ENCODE measurements around the gene IFNA10. TPM values are rescaled to one million over a fixed set of nuclear protein-coding genes. Genes with fewer than 3 reads are reported as not detected.
A peak's percentile ranks its signal among the peaks of the same experiment; 100 is the strongest.
"Not testable (repeated sequence)": the region's sequence is repeated elsewhere in the genome, so short reads cannot be mapped to it uniquely, and the experiment has no call there.

Gene IFNA10
- not detected for total RNA-seq
- long read RNA-seq: 0 reads

DNA sequence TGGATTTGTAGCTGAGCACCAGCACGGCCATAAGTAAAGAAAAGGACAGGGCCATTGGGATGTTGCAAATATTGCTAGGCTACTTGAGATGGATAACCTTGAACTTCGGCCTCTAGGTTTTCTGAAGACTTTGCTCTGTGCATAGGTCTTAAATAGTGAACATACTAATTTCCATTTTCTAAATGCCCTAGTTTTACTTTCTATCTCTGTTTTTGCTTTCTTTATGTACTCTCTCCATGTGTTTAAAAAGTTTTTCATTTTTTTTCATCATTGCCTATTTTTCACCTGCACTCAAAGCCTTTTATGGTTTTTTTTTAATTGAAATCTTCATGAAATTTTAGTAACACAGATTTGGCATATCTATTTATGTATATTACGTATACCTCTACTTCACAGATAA, at the start of gene IFNA10:
Gene IFNA10, minus strand, starts transcription at position 101 of the 400 bp plus-strand sequence. Its CDS starts 46 bp downstream, at position 55.
- ATAC-seq; intact Hi-C loops (cut with micrococcal nuclease); DNase-seq: not testable (repeated sequence)

DNA sequence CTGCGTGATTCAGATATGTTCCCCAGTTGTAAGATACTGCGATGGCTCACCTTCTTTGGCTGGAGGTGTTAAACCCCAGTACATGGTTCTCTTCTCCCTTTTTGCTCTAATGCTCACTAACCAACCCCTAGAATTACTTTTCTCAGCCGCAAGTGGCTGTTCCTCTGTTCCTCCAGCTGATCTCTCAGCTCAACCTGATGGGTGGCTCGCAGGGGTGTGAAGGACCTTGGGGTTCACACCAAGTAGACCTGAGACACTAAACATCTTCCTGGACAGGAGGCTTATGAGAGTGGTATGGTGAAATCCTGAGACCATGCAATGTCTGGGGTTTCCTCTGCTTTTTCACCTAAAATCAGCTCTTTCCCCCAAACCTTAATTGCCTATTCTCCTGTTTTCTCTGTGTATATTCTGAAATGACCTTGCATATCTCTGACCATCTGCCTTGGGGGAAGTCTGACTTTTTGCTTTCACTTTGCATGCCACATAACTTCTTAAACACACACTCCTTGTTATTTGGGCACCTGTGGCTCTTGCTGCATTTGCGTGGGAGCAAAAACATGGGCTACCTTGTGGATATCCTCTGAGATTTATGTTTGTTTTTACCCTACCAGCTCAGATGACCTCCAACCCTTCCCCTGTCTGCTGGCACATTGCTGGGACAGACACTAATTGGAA, 48.7 kb upstream of the IFNA10 start:
- ATAC-seq (no peak), DNase-seq (no peak)
- intact Hi-C loops (cut with micrococcal nuclease): no loop called here

DNA sequence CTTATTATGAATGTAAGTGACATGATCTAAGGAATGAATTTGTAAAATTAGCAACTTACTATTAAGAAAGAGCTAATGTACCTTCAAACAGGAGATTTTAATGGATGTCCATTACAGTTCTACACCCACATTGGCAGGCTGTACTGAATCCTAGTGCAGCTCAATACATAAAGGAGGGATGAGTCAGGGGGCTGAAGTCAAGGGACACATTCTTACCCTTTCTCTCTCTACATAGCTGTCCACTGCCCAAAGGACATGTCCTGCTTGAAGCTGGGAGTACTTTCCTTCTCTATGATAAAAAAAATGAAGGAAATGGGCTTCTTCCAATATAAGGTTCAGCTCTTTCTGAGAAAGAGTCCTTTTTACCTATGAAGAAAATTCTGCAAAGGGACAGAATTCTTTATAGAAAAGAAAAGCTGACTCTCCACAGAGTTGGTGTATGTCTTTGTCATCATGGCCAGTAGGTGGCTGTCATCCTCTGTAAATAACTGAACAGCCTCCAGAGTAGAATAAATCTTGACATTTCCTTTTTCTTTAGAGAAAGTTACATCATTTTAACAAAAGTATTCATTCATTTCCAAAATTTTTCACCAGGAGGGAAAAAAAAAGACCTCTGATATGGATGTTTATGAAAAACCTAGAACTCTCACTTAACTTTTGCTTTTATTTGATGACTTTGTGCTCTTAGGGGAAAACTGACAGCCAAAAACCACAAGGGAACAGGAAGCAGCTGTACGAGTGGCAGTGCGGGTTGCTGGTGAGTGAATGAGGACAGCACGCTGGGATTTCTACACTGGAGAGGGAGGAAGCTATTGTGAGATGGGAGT, 46.0 kb upstream of the IFNA10 start:
- ATAC-seq: peak; percentile 74
- no peak for DNase-seq
- intact Hi-C loops (cut with micrococcal nuclease): no loop called here

DNA sequence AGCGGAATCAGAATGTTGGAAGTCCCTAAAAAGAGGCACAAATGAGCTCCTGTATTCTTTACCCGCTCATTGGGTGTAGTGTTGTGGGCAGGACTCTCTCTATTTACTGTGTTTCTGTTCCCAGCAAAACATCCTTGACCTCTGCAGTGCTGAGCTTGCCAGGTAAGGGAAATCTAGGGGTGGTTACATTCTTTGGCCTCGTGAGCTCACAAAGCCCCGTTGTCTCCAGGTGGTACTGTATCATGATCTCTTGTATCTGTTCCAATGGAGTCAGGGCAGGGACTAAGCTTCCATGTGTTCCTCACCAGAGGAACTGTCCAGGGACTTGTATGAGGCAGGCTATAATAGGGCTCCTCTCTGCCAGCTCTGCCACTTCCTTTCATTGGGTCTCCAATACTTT, 44.7 kb upstream of the IFNA10 start:
- intact Hi-C loops (cut with micrococcal nuclease): no loop called here
- ATAC-seq (no peak), DNase-seq (no peak)

GRCh38 chr9:21251190-21251589, 44.2 kb upstream of the IFNA10 start:
- intact Hi-C loops (cut with micrococcal nuclease): no loop called here

GRCh38 chr9:21244836-21245235, 37.9 kb upstream of the IFNA10 start:
- no peak for ATAC-seq
- intact Hi-C loops (cut with micrococcal nuclease): no loop called here
- no peak for DNase-seq

More at GRCh38 chr9:21251190-21251589, 44.2 kb upstream of the IFNA10 start:
- DNase-seq: no peak
- ATAC-seq: no peak

- DNase-seq (no peak), ATAC-seq (no peak)
- intact Hi-C loops (cut with micrococcal nuclease): no loop called here
Observed at GRCh38 chr9:21239911-21240310, 33.0 kb upstream of the IFNA10 start, which contains the start of gene IFNA14. Gene IFNA14, minus strand, starts transcription at chr9:21240005. Its CDS starts 70 bp downstream, at chr9:21239935.

DNA sequence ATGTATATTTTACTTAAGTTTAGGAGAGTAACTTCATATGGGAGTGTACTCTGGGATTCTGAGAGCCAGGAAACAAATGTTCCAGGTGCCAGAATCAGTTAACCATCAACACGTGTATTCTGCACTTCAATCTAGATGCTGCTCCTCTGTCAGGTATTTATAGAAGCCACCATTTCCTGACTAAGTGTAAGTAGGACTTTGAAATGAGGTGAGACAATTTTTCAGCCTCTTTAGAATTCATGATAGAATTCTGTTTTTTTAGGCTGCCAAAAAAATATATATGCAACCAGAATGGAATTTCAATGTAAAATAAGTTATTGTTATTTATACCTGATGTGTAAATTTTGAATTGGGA, 29.4 kb upstream of the IFNA10 start:
- intact Hi-C loops (cut with micrococcal nuclease); ATAC-seq; DNase-seq: not testable (repeated sequence)

DNA sequence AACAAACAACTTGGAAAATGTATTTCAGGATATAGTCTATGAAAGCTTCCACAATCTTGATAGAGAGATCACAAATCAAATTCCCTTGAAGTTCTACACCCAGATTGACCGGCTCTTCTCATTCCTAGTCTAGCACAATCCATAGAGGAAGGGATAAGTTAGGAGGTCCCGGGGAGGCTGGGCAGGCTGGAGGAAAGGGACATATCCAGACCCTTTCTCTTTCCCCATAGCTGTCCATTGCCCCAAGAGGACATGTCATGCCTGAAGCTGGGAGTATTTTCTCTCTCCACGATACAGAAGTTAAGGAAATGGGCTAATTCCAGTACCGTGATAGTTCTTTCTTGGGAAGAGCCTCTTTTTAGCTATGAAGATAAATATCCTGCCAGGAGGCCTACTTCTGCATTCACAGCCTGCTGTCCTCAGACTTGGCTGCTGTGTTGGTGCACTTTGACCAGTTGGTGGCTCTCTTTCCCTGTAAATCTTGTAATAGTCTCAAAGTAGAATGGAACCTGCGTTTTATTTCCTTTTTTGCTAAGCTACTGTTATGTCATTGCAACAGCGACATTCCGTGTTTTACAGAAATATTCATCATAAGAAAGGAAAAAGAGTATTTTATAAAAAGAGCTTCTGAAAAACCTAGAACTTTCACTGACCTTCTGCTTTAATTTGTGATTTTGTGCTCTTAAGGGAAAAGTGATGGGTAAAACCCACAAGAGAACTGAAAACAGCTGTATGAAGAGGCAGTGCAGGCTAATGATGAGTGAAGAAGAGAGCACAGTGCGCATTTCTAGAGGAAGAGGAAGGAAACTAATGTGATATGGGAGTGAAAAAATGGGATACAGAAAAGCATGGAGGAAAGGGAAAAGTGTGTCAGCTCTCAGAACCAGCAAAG, 28.8 kb upstream of the IFNA10 start:
- ATAC-seq: peak; percentile 60
- DNase-seq; intact Hi-C loops (cut with micrococcal nuclease): not testable (repeated sequence)

DNA sequence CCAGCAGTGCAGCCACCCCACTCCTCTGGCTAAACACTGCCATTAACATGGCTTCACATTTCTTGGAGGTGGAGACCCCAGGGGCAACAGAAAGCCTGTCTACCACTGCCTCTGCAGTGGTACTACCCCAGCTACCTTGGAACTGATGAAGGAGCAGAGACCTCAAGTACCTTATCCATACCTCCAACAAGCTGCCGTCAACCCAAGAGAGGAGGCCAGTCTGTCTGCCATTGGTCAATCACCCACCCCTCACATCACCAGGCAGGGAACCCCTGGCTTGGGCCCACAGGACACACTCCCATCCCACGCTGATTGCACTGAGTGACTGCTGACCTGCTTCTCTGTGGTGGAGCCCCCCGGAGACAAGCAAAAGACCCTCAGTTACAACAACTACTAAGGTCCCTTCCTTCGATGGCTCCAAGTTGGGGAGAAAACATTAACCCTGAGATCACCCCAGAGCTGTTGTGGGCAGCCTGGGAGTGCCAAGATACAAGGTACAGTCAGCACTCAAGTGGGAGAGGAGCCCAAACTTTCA, 27.3 kb upstream of the IFNA10 start:
- ATAC-seq (no peak), DNase-seq (no peak)
- intact Hi-C loops (cut with micrococcal nuclease): no loop called here

- no peak for ATAC-seq
- DNase-seq: no peak
- intact Hi-C loops (cut with micrococcal nuclease): no loop called here
Observed at GRCh38 chr9:21233258-21233657, 26.3 kb upstream of the IFNA10 start.

DNA sequence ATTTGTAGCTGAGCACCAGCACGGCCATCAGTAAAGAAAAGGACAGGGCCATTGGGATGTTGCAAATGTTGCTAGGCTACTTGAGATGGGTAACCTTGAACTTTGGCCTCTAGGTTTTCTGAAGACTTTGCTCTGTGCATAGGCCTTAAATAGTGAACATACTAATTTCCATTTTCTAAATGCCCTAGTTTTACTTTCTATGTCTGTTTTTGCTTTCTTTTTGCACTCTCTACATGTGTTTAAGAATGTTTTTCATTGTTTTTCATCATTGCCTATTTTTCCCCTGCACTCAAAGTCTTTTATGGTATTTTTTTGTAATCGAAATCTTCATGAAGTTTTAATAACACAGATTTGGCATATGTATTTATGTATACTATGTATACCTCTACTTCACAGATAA, 21.2 kb upstream of the IFNA10 start, which contains the start of gene IFNA17:
Gene IFNA17, minus strand, starts transcription at position 101 of the 400 bp plus-strand sequence. Its CDS starts 49 bp downstream, at position 52.
- DNase-seq: no peak
- intact Hi-C loops (cut with micrococcal nuclease): no loop called here

GRCh38 chr9:21217211-21217610, 10.3 kb upstream of the IFNA10 start, which contains the start of gene IFNA16:
Gene IFNA16, minus strand, starts transcription at chr9:21217311. Its CDS starts 6 bp downstream, at chr9:21217305.
- ATAC-seq; DNase-seq; intact Hi-C loops (cut with micrococcal nuclease): not testable (repeated sequence)

More for the DNA sequence above, 21.2 kb upstream of the IFNA10 start, which contains the start of gene IFNA17:
- ATAC-seq: no peak

DNA sequence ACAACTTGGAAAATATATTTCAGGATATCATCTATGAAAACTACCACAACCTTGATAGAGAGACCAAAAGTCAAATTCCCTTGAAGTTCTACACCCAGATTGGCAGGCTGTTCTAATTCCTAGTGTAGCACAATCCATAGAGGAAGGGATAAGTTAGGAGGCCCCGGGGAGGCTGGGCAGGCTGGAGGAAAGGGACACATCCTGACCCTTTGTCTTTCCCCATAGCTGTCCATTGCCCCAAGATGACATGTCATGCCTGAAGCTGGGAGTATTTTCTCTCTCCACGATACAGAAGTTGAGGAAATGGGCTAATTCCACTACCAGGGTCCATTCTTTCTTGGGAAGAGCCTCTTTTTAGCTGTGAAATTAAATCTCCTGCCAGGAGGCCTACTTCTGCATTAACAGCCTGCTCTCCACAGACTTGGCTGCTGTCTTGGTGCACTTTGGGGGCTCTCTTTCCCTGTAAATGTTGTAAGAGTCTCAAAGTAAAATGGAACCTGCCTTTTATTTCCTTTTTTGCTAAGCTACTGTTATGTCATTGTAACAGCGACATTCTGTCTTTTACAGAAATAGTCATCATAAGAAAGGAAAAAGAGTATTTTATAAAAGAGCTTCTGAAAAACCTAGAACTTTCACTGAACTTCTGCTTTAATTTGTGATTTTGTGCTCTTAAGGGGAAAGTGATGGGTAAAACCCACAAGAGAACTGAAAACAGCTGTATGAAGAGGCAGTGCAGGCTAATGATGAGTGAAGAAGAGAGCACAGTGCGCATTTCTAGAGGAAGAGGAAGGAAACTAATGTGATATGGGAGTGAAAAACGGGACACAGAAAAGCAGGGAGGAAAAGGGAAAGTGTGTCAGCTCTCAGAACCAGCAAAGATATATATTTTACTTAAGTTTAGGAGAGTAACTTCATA, 6.7 kb upstream of the IFNA10 start:
- ATAC-seq; DNase-seq; intact Hi-C loops (cut with micrococcal nuclease): not testable (repeated sequence)

DNA sequence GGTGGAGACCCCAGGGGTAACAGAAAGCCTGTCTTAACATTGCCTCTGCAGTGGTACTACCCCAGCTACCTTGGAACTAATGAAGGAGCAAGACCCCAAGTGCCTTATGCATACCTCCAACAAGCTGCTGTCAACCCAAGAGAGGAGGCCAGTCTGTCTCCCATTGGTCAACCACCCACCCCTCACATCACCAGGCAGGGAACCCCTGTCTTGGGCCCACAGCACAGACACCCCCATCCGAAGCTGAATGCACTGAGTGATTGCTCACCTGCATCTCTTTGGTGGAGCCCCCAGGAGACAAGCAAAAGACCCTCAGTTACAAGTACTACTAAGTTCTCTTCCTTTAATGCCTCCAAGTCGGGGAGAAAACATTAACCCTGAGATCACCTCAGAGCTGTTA, 5.2 kb upstream of the IFNA10 start:
- intact Hi-C loops (cut with micrococcal nuclease); ATAC-seq: not testable (repeated sequence)

GRCh38 chr9:21210782-21211181, 3.8 kb upstream of the IFNA10 start:
- intact Hi-C loops (cut with micrococcal nuclease); ATAC-seq; DNase-seq: not testable (repeated sequence)

More for the DNA sequence above, 5.2 kb upstream of the IFNA10 start:
- DNase-seq: not testable (repeated sequence)

DNA sequence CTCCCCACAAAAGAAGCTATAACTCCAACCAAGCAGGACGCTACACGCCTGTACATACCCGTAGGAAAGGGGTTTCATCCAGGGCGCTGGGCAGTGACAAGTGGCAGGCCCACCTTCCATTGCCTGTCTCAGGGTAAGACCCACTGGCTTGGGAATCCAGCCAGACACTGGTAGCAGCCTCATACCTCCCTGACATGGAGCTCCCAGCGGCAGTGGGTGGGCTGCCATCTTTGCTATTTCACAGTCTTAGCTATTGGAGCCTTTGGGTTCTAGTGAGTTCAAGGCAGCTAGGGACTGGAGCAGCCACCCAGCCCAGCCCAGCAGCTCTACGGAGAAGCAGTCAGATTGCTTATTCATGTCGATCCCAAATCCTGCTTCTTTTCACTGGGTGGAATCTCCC, 3.4 kb upstream of the IFNA10 start:
- intact Hi-C loops (cut with micrococcal nuclease): no loop called here
- DNase-seq: no peak
- ATAC-seq: no peak

DNA sequence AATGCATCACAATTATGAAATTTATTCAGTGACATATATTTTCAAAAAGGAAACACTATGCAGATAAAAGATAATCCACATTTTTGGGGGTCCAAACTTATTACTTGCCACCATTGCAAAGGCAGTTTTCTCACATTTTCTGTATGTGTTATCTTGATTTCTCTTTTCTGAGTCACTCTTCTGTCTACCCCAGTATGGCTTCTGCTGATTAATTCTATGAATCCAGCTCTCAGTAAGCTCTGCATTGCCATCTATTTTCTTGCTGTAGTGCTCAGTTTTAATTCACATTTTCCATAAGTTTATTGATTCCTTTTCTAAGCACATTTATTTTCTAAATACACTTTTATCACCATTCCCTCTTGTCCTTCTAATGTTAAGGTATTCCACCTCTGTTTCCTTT, 1.7 kb downstream of the IFNA10 start:
- intact Hi-C loops (cut with micrococcal nuclease): no loop called here
- DNase-seq (no peak), ATAC-seq (no peak)
